Measurements from ENCODE around the gene PACRG. TPM values are rescaled to one million over a fixed set of nuclear protein-coding genes. Genes with fewer than 3 reads are reported as not detected.

Gene PACRG
- total RNA-seq, 1 donor from 2014 or later, result 1.1 TPM

- Mint-ChIP-seq H3K36me3 (ENCODE audit: low read depth) (no peaks in the 10 kb centered on the region), H3K4me3 (ENCODE audit: unreplicated experiment) (no peak overlapping the region), H3K9me3 (ENCODE audit: low read depth) (no peaks in the 10 kb centered on the region), H3K4me1 (ENCODE audit: low read depth) (peaks cover 22% of the 10 kb centered on the region), H3K27ac (ENCODE audit: unreplicated experiment) (no peak overlapping the region), H3K27me3 (ENCODE audit: low read depth) (no peaks in the 10 kb centered on the region)
- no peak for TF ChIP-seq CTCF (IDR thresholded peaks at IDR 0.05)
- no peak for DNase-seq (ENCODE audit: low spot score)
Observed at GRCh38 chr6:162852192-162852591, 124.4 kb downstream of the PACRG start.

GRCh38 chr6:162852840-162853577 is 125.2 kb downstream of the PACRG start:
- Mint-ChIP-seq H3K4me3 (ENCODE audit: unreplicated experiment) (no peak overlapping the region), H3K4me1 (ENCODE audit: low read depth) (peaks cover 26% of the 10 kb centered on the region), H3K36me3 (ENCODE audit: low read depth) (no peaks in the 10 kb centered on the region), H3K9me3 (ENCODE audit: low read depth) (no peaks in the 10 kb centered on the region), H3K27me3 (ENCODE audit: low read depth) (no peaks in the 10 kb centered on the region), H3K27ac (ENCODE audit: unreplicated experiment) (no peak overlapping the region)
- DNase-seq (ENCODE audit: low spot score), result no peak
- no peak for TF ChIP-seq CTCF (IDR thresholded peaks at IDR 0.05)

- no peak overlapping the region for H3K4me3 Mint-ChIP-seq (ENCODE audit: unreplicated experiment)
- DNase-seq (ENCODE audit: low spot score), result no peak
- no peak overlapping the region for H3K27ac Mint-ChIP-seq (ENCODE audit: unreplicated experiment)
- H3K4me1 Mint-ChIP-seq (ENCODE audit: low read depth), result peaks cover 26% of the 10 kb centered on the region
- no peaks in the 10 kb centered on the region for H3K27me3 Mint-ChIP-seq (ENCODE audit: low read depth)
- no peak for TF ChIP-seq CTCF (IDR thresholded peaks at IDR 0.05)
- no peaks in the 10 kb centered on the region for H3K9me3 Mint-ChIP-seq (ENCODE audit: low read depth)
- no peaks in the 10 kb centered on the region for H3K36me3 Mint-ChIP-seq (ENCODE audit: low read depth)
Observed at GRCh38 chr6:162854228-162854627, 126.5 kb downstream of the PACRG start.

- no peaks in the 10 kb centered on the region for H3K36me3 Mint-ChIP-seq (ENCODE audit: low read depth)
- no peaks in the 10 kb centered on the region for H3K9me3 Mint-ChIP-seq (ENCODE audit: low read depth)
- H3K4me1 Mint-ChIP-seq (ENCODE audit: low read depth), result peaks cover 26% of the 10 kb centered on the region
- no peak overlapping the region for H3K4me3 Mint-ChIP-seq (ENCODE audit: unreplicated experiment)
- no peak for TF ChIP-seq CTCF (IDR thresholded peaks at IDR 0.05)
- no peaks in the 10 kb centered on the region for H3K27me3 Mint-ChIP-seq (ENCODE audit: low read depth)
- DNase-seq (ENCODE audit: low spot score), result no peak
- H3K27ac Mint-ChIP-seq (ENCODE audit: unreplicated experiment), result no peak overlapping the region
Observed at GRCh38 chr6:162854734-162855191, 127.0 kb downstream of the PACRG start.

- no peaks in the 10 kb centered on the region for H3K9me3 Mint-ChIP-seq (ENCODE audit: low read depth)
- H3K27me3 Mint-ChIP-seq (ENCODE audit: low read depth), result no peaks in the 10 kb centered on the region
- no peaks in the 10 kb centered on the region for H3K36me3 Mint-ChIP-seq (ENCODE audit: low read depth)
- TF ChIP-seq CTCF (IDR thresholded peaks at IDR 0.05), result peak; percentile 87
- DNase-seq (ENCODE audit: low spot score), result no peak
- peaks cover 26% of the 10 kb centered on the region for H3K4me1 Mint-ChIP-seq (ENCODE audit: low read depth)
- H3K27ac Mint-ChIP-seq (ENCODE audit: unreplicated experiment), result peak overlapping the region; percentile 64
- H3K4me3 Mint-ChIP-seq (ENCODE audit: unreplicated experiment), result peak overlapping the region; percentile 59
Observed at GRCh38 chr6:162856885-162857284, 129.1 kb downstream of the PACRG start.
